GM18858 (cell line): Measurements from ENCODE around the gene IFNAR1.
"Not testable (repeated sequence)": the region's sequence is repeated elsewhere in the genome, so short reads cannot be mapped to it uniquely, and the experiment has no call there.

Experiments used
- ATAC-seq: cut with Tn5 transposase; IDR thresholded peaks from one replicate; pipeline ENCODE4 v1.9.1; 2021; ENCODE audit not compliant: unreplicated experiment

The IFNAR1 gene

GRCh38 chr21:33339918-33340317 is 15.1 kb downstream of the IFNAR1 start:
- no peak for ATAC-seq

GRCh38 chr21:33345751-33346238 is 21.0 kb downstream of the IFNAR1 start:
- no peak for ATAC-seq

GRCh38 chr21:33348706-33349105 is 23.9 kb downstream of the IFNAR1 start:
- no peak for ATAC-seq

- no peak for ATAC-seq
Observed at GRCh38 chr21:33350676-33351075, 25.9 kb downstream of the IFNAR1 start.

- ATAC-seq = no peak
Observed at GRCh38 chr21:33355355-33355754, 30.6 kb downstream of the IFNAR1 start.

- ATAC-seq = no peak
Observed at GRCh38 chr21:33355996-33356395, 31.2 kb downstream of the IFNAR1 start.

GRCh38 chr21:33357177-33357576 is 32.4 kb downstream of the IFNAR1 start:
- no peak for ATAC-seq

GRCh38 chr21:33359446-33359845 is 34.7 kb downstream of the IFNAR1 start:
- ATAC-seq = no peak

GRCh38 chr21:33360281-33360680 is 35.5 kb downstream of the IFNAR1 start:
- no peak for ATAC-seq

- no peak for ATAC-seq
Observed at GRCh38 chr21:33360881-33361602, 36.3 kb downstream of the IFNAR1 start.

- no peak for ATAC-seq
Observed at GRCh38 chr21:33362044-33362555, 37.3 kb downstream of the IFNAR1 start.

- ATAC-seq = not testable (repeated sequence)
Observed at GRCh38 chr21:33363911-33364609, 39.3 kb downstream of the IFNAR1 start.

GRCh38 chr21:33364830-33365229 is 40.1 kb downstream of the IFNAR1 start:
- no peak for ATAC-seq

- ATAC-seq = no peak
Observed at GRCh38 chr21:33367309-33367973, 42.7 kb downstream of the IFNAR1 start.

- no peak for ATAC-seq
Observed at GRCh38 chr21:33368124-33368523, 43.4 kb downstream of the IFNAR1 start.

GRCh38 chr21:33368576-33368975 is 43.8 kb downstream of the IFNAR1 start:
- ATAC-seq = no peak

GRCh38 chr21:33369586-33369985 is 44.8 kb downstream of the IFNAR1 start:
- no peak for ATAC-seq

GRCh38 chr21:33370305-33370704 is 45.5 kb downstream of the IFNAR1 start:
- ATAC-seq = no peak

GRCh38 chr21:33371366-33371765 is 46.6 kb downstream of the IFNAR1 start:
- no peak for ATAC-seq

GRCh38 chr21:33372582-33372981 is 47.8 kb downstream of the IFNAR1 start:
- no peak for ATAC-seq

GRCh38 chr21:33373451-33373850 is 48.7 kb downstream of the IFNAR1 start:
- no peak for ATAC-seq

GRCh38 chr21:33374080-33374449 is 49.3 kb downstream of the IFNAR1 start:
- no peak for ATAC-seq
